Raji (cell line): ENCODE data around the gene RNU2-63P.

Source experiments
- POLR2A ChIP-seq: IDR thresholded peaks from 2 replicates; pipeline ENCODE4 v1.6.1; 2011; ENCODE audit warnings: low read depth, low read length, control low read depth; ENCODE audit not compliant: insufficient read depth

Gene RNU2-63P

GRCh38 chr2:88016086-88016959 is at the start of gene RNU2-63P:
TSS of gene RNU2-63P (minus strand) at chr2:88016547.
- TF ChIP-seq POLR2A: peak; percentile 99

- no peak for TF ChIP-seq POLR2A
These were observed 44.9 kb upstream of the RNU2-63P start for GRCh38 chr2:88061295-88061694.

DNA sequence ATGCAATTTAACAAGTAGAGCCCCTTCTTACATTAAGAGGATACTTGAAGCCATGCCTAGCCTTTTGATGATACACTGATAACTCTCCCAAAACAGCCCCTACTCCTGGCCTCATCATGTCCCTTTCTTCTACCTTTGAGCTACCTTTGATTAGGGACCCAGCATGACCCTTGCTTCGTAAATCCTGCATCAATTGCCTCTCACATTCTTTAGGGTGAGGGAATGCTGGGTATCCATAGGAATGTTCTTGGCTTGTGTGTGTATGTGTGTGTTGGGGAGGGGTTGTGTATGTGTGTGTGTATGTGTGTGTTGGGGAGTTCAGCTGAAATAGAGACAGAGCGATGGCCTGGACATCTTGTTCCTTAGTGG is 44.5 kb upstream of the RNU2-63P start:
- no peak for TF ChIP-seq POLR2A

DNA sequence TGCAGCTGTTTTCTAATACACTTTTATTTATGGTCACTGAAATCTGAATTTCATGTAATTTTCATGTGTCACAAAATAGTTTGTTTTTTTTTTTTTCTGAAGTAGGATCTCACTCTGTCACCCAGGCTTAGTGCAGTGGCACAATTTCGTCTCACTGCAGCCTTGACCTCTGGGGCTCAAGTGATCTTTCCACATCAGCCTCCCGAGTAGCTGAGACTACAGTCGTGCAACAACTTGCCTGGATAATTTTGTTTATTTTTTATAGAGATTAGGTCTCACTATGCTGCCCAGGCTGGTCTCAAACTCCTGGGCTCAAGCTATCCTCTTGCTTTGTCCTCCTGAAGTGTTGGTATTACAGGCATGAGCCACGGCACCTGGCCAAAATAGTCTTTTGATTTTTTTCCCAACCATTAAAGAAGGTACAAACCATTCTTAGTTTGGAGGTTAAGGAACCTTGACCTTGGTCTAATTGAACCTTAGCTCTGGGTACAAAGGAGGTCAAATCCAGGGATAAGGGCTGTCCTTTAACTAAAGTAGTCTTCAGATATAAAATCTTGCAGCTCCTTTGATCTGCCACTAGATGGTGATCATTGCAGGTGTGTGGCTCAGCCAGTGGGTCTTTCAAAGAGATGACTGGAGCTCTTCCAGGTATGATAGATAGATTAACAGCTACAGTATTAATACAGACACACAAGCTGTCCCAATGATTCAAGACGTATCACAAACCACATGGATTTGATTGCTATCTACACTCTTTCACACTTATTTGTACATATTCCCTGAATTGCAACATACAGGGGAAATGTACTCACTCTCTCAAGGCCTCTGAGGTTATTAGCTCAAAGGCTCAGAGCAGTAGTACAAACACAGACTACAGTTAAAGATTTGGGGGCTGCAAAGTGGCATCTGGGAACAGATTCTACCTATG is 43.9 kb upstream of the RNU2-63P start:
- no peak for TF ChIP-seq POLR2A

DNA sequence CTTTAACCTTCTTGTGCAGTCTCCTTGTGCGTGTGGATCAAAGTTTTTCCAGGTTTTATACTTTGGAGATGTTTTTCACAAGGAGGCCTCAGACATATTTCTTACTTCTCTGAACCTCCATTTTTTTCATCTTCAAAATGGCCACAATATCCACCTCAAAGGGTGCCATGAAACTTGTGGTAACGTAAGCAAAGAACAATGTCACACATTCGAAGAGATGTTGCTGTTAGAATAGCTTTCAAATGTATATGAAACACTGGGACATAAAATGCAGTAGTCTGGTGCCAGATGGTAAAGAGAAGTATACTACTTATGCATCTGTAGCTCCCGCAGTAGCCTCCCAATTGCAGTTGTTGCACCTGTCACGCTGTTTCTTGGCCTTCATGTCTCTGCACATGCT is 41.8 kb upstream of the RNU2-63P start:
- TF ChIP-seq POLR2A: no peak

GRCh38 chr2:88057437-88057844 is 41.1 kb upstream of the RNU2-63P start:
- TF ChIP-seq POLR2A: no peak

GRCh38 chr2:88055371-88056128 is 39.2 kb upstream of the RNU2-63P start, which contains the start of gene KRCC1:
TSS of gene KRCC1 (minus strand) at chr2:88055783. CDS start at chr2:88028563, 27,220 bp downstream.
- peak; percentile 87 for TF ChIP-seq POLR2A

DNA sequence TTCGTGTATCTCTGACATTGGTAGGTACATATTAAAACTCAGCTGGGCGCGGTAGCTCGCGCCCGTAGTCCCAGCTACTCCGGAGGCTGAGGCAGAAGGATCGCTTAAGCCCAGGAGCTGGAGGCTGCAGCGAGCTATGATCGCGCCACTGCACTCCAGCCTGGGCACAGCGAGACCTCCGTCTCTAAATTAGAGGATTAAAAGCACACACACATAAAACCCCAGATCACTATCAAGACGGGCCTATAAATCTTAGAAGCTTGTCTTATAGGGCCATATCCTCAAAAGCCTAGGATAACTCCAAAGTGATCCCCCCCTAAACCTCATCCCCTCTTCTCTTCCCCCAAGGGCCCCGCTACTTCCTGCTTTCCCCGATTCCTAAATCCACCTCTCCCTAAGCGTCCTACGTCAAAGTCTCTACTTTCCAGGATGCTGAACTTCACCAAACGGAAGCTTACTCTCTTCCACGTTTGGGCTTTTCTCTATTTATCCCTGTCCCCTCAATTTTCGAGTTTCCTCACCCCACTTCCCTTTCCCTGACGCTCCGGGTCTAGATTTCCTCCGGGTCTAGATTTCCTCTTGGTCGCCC is 38.5 kb upstream of the RNU2-63P start:
- TF ChIP-seq POLR2A: no peak

DNA sequence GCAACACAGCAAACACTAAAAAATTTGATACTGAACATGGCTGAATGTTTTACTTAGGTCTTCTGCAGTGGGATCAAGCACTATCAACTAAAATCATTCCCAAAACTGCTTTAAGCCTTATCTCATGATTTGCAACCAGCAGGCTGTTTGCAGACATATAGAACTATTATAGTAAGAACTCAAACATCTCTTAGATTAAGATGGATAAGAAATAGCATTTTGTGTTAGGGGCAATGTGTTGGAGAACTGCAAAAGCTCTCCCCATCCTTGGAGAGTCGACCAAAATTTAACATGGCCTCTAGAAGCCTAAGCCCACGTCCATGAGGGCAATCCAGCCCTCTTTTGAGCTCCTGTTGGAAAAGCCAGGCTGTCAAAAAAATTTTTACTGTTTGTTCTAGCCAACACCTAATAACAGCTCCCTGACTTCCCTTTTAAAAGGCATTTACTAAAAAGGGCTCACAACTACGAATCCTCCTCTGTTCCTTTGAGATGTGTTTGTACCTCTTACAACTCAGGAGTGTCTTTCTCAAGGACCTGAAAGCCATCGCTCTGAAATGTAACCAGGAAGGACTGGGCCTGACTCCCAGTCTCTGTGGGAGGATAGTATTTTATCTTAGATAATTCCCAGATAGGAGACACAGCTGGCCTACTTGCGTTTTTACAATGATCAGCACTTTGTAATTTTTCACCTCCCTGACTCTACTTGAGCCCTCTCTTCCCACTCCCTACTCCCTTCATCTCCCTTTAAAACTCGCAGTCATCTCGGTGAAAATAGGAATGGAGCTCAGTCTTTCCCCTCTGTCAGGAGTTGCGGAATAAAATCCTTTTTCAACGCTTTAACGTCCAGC is 37.8 kb upstream of the RNU2-63P start:
- no peak for TF ChIP-seq POLR2A

DNA sequence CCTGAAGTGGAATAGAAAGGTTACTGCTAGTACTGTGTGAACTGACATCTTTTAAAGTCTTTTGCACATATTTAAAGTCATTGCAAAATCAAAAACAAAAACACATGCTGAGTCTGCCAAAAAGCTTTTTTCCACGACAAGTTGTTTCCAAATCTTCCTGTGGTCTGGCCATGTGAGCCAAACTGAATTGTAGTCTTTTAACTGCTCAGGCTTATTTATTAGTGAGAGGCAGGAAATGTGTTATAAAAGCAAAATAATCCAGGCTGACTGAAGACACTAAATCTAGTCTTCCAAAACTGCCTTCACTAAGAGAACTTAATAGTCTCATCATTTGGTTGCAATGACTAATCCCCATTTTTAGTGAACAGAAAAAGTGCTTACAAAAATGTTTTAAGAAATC is 36.9 kb upstream of the RNU2-63P start:
- no peak for TF ChIP-seq POLR2A

GRCh38 chr2:88051792-88052191 is 35.4 kb upstream of the RNU2-63P start:
- TF ChIP-seq POLR2A: peak; percentile 19; the same call in 1 of the 2 replicates

GRCh38 chr2:88049622-88050021 is 33.3 kb upstream of the RNU2-63P start:
- TF ChIP-seq POLR2A: no peak

- no peak for TF ChIP-seq POLR2A
These were observed 32.2 kb upstream of the RNU2-63P start for GRCh38 chr2:88048541-88048940.

GRCh38 chr2:88042476-88042875 is 26.1 kb upstream of the RNU2-63P start:
- TF ChIP-seq POLR2A: no peak
